ENCODE results near the gene PRKCA. TPM values are rescaled to one million over a fixed set of nuclear protein-coding genes. Genes with fewer than 3 reads are reported as not detected.

Gene PRKCA
- total RNA-seq, 1 experiment from 2014 or later = 20.7 TPM

GRCh38 chr17:66526827-66527226 is 224.4 kb downstream of the PRKCA start:
- no TSS peak for BruUV-seq (replicated peaks)
- TF ChIP-seq CTCF (IDR thresholded peaks at IDR 0.05; ENCODE audit: unreplicated experiment) = no peak
- Mint-ChIP-seq H3K4me3 (ENCODE audit: unreplicated experiment) (no peak overlapping the region), H3K27ac (ENCODE audit: low read depth, unreplicated experiment) (no peak overlapping the region), H3K4me1 (ENCODE audit: insufficient read depth, unreplicated experiment) (peaks cover 13% of the 10 kb centered on the region), H3K36me3 (ENCODE audit: insufficient read depth, unreplicated experiment) (peaks cover 5% of the 10 kb centered on the region), H3K27me3 (ENCODE audit: insufficient read depth, unreplicated experiment) (no peaks in the 10 kb centered on the region), H3K9me3 (ENCODE audit: unreplicated experiment) (no peaks in the 10 kb centered on the region)
- CTCF ChIA-PET = interaction anchor here (0.5 to 0.8 kb wide), 2 partner anchors 243 to 326 kb away, joined by 3 read pairs; no protein-coding TSS in a partner anchor
- no peak for DNase-seq (ENCODE audit: unreplicated experiment)
- POLR2A ChIA-PET = no interaction called here
- intact Hi-C loops (cut with micrococcal nuclease) = no loop called here

DNA sequence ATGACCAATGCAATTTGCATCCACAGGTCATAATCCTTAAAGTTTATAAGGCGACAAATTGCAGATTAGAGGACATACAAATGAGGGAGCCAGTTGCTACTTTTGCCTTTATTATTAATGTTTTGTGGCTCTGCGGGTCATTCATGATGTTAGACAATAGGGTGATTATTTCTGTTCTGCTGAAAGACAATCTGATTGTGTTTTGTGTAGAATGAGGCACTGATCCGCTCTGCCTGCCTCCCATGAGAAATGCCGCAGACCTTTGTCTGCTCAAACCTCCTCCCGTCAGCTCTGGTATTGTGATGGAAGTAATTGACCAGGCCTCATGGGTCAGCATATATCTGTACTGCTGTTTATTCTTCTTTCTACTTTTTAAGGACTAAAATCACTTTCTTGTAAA is 224.9 kb downstream of the PRKCA start:
- intact Hi-C loops (cut with micrococcal nuclease) = no loop called here
- ChIA-PET POLR2A (no interaction called here), CTCF (no interaction called here)
- no TSS peak for BruUV-seq (replicated peaks)
- TF ChIP-seq CTCF (IDR thresholded peaks at IDR 0.05; ENCODE audit: unreplicated experiment) = no peak
- Mint-ChIP-seq H3K27ac (ENCODE audit: low read depth, unreplicated experiment) (no peak overlapping the region), H3K9me3 (ENCODE audit: unreplicated experiment) (no peaks in the 10 kb centered on the region), H3K27me3 (ENCODE audit: insufficient read depth, unreplicated experiment) (no peaks in the 10 kb centered on the region), H3K36me3 (ENCODE audit: insufficient read depth, unreplicated experiment) (peaks cover 5% of the 10 kb centered on the region), H3K4me3 (ENCODE audit: unreplicated experiment) (no peak overlapping the region), H3K4me1 (ENCODE audit: insufficient read depth, unreplicated experiment) (peaks cover 11% of the 10 kb centered on the region)
- DNase-seq (ENCODE audit: unreplicated experiment) = no peak

GRCh38 chr17:66531851-66532295 is 229.5 kb downstream of the PRKCA start:
- Mint-ChIP-seq H3K4me1 (ENCODE audit: insufficient read depth, unreplicated experiment) (no peaks in the 10 kb centered on the region), H3K36me3 (ENCODE audit: insufficient read depth, unreplicated experiment) (peaks cover 5% of the 10 kb centered on the region), H3K9me3 (ENCODE audit: unreplicated experiment) (no peaks in the 10 kb centered on the region), H3K27me3 (ENCODE audit: insufficient read depth, unreplicated experiment) (no peaks in the 10 kb centered on the region), H3K4me3 (ENCODE audit: unreplicated experiment) (no peak overlapping the region), H3K27ac (ENCODE audit: low read depth, unreplicated experiment) (no peak overlapping the region)
- ChIA-PET POLR2A (no interaction called here), CTCF (no interaction called here)
- DNase-seq (ENCODE audit: unreplicated experiment) = no peak
- no peak for TF ChIP-seq CTCF (IDR thresholded peaks at IDR 0.05; ENCODE audit: unreplicated experiment)
- intact Hi-C loops (cut with micrococcal nuclease) = no loop called here
- no TSS peak for BruUV-seq (replicated peaks)

DNA sequence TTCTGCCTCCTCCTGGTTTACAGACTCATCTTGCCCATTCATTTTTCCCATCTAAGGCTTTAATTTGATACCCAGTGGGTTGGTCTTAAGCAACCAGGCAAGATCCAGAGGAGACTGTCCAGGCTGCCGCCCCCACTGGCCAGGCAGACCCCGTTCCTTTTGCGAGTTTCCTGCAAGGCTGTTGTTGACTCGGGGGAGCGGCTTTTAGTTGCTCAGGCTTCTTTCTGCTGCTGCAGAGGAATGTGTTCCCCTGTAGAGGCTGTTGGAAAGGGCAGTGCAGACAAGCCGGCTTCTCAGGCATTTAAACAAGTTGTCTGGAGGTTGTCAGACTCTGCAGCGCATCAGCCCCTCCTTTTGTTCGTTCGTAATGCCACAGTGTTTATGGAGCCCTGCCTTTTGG is 231.2 kb downstream of the PRKCA start:
- DNase-seq (ENCODE audit: unreplicated experiment) = no peak
- CTCF ChIA-PET = interaction anchor here (0.6 kb wide), 1 partner anchor 1118 kb away, joined by 6 read pairs; no protein-coding TSS in a partner anchor
- BruUV-seq (replicated peaks) = no TSS peak
- intact Hi-C loops (cut with micrococcal nuclease) = no loop called here
- H3K36me3 Mint-ChIP-seq (ENCODE audit: insufficient read depth, unreplicated experiment) = peaks cover 5% of the 10 kb centered on the region
- POLR2A ChIA-PET = no interaction called here
- no peaks in the 10 kb centered on the region for H3K9me3 Mint-ChIP-seq (ENCODE audit: unreplicated experiment)
- H3K27ac Mint-ChIP-seq (ENCODE audit: low read depth, unreplicated experiment) = no peak overlapping the region
- H3K4me3 Mint-ChIP-seq (ENCODE audit: unreplicated experiment) = no peak overlapping the region
- no peak for TF ChIP-seq CTCF (IDR thresholded peaks at IDR 0.05; ENCODE audit: unreplicated experiment)
- no peaks in the 10 kb centered on the region for H3K4me1 Mint-ChIP-seq (ENCODE audit: insufficient read depth, unreplicated experiment)
- no peaks in the 10 kb centered on the region for H3K27me3 Mint-ChIP-seq (ENCODE audit: insufficient read depth, unreplicated experiment)

Measured in MCF 10A (cell line).